ENCODE data around the gene PCBD2.

DNA sequence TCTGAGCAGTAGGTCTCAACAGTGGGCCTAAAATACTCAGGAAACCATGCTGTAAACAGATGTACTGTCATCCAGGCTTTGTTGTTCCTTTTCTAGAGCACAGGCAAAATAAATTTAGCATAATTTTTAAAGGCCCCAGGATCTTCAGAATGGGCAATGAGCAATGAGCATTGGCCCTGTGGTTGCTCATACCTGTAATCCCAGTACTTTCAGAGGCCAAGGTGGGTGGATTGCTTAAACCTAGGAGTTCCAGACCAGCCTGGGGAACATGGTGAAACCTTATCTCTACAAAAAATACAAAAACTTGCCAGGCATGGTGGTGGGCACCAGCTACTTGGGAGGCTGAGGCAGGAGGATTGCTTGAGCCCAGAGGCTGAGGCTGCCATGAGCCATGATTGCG is 13.5 kb upstream of the PCBD2 start:
- no peak for TF ChIP-seq POLR2A (IDR thresholded peaks at IDR 0.05)
- TF ChIP-seq, protein P1, sequence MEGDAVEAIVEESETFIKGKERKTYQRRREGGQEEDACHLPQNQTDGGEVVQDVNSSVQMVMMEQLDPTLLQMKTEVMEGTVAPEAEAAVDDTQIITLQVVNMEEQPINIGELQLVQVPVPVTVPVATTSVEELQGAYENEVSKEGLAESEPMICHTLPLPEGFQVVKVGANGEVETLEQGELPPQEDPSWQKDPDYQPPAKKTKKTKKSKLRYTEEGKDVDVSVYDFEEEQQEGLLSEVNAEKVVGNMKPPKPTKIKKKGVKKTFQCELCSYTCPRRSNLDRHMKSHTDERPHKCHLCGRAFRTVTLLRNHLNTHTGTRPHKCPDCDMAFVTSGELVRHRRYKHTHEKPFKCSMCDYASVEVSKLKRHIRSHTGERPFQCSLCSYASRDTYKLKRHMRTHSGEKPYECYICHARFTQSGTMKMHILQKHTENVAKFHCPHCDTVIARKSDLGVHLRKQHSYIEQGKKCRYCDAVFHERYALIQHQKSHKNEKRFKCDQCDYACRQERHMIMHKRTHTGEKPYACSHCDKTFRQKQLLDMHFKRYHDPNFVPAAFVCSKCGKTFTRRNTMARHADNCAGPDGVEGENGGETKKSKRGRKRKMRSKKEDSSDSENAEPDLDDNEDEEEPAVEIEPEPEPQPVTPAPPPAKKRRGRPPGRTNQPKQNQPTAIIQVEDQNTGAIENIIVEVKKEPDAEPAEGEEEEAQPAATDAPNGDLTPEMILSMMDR (IDR thresholded peaks at IDR 0.05): no peak

All from sigmoid colon (tissue), 3 donors.